ENCODE data around the gene LHX5.
"Not testable (repeated sequence)": the region's sequence is repeated elsewhere in the genome, so short reads cannot be mapped to it uniquely, and the experiment has no call there.

DNA sequence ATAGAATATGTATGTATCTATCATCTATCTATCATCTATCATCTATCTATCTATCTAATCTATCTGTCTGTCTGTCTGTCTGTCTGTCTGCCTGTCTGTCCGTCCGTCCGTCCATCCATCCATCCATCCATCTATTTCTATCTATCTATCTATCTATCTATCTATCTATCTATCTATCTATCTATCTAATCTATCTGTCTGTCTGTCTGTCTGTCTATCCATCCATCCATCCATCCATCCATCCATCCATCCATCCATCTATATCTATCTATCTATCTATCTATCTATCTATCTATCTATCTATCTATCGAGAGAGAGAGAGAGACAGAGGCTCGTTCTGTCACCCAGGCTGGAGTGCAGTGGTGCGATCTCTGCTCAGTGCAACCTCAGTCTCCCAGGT, 24.3 kb upstream of the LHX5 start:
- TF ChIP-seq POLR2A (IDR thresholded peaks at IDR 0.05; ENCODE audit: low read depth, low read length); POLR2AphosphoS5 (IDR thresholded peaks at IDR 0.05; ENCODE audit: low read depth, low read length); POU2F2 (IDR thresholded peaks at IDR 0.05; ENCODE audit: low read depth, low read length); TAF1 (IDR thresholded peaks at IDR 0.05; ENCODE audit: low read depth, low read length); SPI1 (IDR thresholded peaks at IDR 0.05; ENCODE audit: low read depth, low read length); PAX5 (IDR thresholded peaks at IDR 0.05; ENCODE audit: insufficient read depth, low read length, severe bottlenecking): not testable (repeated sequence)

All from GM12891 (cell line).